ENCODE results near the gene DIRAS1.

Gene DIRAS1

DNA sequence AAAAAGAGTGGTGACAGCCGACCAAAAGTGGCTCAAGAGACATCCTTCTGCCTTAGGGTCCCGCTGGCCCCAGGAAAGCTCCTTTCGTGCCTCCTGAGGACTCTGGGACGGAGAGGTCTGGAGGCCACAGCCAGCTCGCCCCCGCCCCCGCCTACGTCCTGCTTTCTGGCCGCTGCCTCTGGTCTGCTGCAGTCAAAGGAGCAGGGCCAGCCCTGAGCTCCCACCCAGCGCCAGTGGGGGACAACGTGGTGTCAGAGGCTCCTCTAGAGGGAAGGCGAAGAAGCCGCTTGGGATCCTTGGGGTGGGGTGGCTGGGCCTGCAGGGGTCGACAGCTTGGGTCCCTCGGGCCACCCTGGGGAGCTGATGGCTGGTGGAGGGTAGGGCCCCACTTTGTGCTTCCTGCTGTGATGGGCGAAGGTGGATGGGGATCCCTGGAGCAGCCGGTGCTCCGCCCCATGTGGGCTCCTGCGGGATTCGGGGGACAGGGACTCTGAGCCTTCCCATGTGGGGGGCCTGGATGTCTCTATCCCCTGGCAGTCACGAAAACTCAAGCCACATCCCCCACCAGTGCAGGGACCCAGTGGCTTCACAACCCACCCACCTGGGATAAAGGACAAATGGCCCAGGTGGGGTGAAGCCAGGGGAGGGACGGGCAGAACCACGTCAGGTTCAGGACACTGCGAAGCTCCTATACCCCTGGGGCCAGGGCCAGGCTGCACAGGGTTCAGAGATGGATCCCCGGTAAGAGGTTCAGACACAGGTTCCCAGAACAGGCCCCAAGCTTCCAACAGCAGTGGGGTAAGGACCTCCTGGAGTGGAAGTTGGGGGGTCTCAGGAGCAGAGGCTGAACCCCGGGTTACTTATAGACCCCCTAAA is 9.0 kb upstream of the DIRAS1 start:
- FAIRE-seq, result no peak
- no peak for DNase-seq (ENCODE audit: extremely low spot score, insufficient read length, low read depth)

DNA sequence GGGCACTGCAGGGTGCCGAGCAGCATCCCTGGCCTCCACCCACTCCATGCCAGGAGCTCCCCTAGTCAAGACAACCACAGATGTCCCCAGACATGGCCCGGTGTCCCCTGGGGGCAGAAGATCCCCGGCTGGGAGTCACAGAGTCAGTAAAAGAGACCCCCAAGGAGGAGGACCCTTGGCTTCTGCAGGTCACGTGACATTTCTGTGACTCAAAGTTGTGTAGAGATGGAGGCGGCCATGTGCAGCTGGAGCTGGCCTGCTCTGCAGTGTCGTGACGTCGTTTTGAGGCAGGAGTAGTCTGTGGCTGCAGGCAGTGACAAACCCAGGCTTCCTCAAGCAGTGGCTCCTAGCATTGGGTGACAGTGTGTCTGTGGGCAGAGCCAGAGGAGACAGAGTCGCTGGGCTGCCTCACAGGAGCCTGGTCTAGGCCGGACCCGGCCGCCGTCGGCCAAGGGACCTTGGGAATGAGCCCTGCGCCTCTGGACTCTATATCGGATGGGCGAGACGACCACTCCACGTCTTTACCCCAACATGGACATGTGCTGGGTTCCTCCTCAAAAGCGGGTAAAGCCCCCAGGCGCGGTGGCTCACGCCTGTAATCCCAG is 7.7 kb upstream of the DIRAS1 start:
- FAIRE-seq, result no peak

DNA sequence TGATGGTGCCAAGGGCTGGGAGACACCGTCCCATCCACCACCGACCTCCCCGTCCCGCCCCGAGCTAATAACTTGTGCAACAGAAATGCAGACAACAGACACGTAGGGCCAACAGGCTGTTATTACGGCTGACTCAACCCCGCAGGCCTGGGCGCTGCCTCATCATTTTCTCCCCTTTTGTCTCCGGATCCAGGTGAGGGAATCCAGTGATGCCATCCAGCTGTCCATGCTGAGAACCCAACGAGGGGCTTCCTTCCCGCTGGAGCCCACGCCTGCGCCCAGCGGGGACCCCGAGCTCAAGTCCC is 6.4 kb upstream of the DIRAS1 start:
- DNase-seq (ENCODE audit: extremely low spot score, insufficient read length, low read depth) (no peak), FAIRE-seq (no peak)

More for the DNA sequence above, 7.7 kb upstream of the DIRAS1 start:
- DNase-seq (ENCODE audit: extremely low spot score, insufficient read length, low read depth), result no peak

DNA sequence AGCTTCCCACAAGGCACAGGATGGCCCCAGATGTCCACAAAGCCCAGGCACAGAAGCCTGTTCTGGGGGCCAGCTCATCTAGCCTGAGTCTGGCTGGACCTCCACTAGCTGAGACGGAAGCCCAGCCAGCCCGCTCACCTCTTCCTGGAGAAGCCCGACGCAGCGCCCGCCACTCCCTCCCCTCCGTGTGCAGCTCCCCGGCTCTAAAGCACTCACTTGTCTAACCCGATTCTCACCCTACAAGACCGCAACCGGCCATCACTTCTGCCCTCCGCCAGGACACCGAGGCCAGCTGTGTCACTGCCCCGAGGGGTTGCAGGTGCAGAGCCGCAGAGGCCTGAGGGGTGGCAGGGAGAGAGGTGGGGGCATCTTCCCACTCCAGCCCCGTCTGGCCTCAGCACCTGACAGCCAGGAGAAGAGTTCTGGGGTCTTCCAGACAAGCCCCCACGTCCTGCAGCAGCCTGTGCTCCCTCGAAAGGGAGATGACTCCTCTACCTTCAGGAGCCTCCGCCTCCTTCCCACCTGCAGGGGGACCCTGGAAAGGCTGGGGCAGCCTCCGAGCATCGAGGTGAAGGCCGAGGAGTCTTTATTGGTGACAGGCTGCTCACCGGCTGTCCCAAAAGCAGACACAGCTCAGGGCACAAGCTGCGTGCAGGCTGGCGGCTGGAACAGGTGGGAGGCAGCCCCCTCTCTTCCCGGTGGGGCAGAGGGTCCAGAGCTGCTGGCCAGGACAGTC is 5.9 kb upstream of the DIRAS1 start:
- no peak for DNase-seq (ENCODE audit: extremely low spot score, insufficient read length, low read depth)
- FAIRE-seq, result no peak

DNA sequence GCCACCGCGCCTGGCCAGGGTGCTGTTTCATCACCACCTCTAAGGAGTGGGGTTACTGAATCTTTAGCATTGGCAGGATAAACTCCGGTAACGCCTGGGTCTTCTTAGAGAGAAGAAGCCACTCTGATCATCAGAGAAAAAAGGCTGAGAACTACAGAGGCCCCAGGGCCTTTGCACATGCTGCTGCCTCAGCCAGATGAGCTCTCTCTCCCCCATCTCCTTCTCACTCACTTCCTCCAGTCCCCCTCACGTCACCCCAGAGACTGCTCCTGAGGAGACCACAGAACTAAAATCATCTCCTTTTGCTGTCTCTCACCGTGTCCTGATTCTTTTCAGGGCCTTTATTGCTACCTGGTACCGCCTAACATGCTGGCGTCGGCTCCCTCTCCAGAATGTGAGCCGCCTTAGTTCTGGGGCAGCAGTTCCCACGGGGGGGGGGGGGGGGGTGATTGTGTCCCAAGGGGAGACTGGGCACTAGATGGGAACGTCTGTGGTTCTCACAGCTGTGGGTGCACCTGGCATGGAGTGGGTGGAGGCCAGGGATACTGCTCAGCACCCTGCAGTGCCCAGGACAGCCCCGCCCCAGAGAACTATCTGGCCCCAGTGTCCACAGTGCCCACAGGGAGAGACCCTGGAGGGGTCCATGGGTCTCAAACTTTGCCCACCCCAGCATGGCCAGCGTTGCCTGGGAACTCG is 5.1 kb upstream of the DIRAS1 start:
- DNase-seq (ENCODE audit: extremely low spot score, insufficient read length, low read depth) (no peak), FAIRE-seq (no peak)

DNA sequence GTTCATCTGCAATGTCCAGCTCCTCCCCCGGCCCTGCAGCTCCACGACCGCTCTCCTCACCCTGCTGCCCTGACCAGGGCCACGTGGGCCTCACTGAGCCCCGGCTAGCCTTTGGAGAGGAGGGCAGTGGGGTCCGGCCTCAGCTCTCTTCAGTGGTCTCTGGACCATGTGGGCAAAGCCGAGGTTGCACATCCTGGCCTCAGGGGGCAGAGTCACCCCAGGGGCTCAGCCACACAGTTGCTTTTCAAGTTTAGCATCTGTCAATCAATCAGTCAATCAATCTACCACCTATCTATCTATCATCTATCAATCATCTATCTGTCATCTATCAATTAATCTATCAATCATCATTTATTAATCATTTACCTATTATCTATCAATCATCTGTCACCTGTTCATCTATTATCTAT is 3.0 kb upstream of the DIRAS1 start:
- DNase-seq (ENCODE audit: extremely low spot score, insufficient read length, low read depth) (no peak), FAIRE-seq (no peak)

DNA sequence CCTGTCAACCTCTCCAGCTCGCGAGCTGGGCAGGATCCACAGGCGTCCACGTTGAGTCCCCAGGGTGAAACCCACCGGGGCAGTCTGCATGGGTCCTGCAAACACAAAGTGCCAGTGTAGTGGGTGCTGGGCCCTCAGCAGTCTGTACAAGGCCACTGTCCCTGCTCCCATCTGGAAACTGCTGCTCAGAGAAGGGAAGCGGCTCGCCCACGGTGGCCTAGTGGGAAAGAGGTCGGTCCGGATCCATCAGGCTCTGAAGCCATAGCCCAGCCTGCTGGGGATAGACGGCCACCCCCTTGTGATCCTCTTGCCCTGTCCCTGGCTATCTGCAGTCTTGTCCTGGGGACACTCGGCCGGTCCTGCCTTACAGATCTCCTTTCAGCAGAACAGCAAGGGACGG is 2.6 kb upstream of the DIRAS1 start:
- FAIRE-seq, result no peak
- no peak for DNase-seq (ENCODE audit: extremely low spot score, insufficient read length, low read depth)

DNA sequence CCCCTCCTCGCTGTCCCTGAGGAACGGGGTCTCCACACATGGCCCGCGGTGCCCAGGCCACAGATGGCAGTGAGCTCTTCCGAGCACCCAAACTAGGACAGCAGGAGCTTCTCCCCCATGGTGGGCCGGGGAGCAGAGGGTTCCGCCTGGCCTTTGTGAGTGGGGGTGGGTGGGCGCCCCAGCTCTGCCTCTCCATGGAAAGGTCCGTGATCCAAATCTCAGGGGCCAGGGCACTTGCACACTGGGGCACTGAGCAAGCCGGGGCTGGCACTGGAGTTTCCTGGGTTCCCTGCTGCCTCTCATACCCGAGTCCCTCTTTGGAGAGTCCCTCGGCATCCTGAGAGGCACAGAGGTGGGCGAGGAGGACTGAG is 2.2 kb upstream of the DIRAS1 start:
- DNase-seq (ENCODE audit: extremely low spot score, insufficient read length, low read depth) (no peak), FAIRE-seq (no peak)

DNA sequence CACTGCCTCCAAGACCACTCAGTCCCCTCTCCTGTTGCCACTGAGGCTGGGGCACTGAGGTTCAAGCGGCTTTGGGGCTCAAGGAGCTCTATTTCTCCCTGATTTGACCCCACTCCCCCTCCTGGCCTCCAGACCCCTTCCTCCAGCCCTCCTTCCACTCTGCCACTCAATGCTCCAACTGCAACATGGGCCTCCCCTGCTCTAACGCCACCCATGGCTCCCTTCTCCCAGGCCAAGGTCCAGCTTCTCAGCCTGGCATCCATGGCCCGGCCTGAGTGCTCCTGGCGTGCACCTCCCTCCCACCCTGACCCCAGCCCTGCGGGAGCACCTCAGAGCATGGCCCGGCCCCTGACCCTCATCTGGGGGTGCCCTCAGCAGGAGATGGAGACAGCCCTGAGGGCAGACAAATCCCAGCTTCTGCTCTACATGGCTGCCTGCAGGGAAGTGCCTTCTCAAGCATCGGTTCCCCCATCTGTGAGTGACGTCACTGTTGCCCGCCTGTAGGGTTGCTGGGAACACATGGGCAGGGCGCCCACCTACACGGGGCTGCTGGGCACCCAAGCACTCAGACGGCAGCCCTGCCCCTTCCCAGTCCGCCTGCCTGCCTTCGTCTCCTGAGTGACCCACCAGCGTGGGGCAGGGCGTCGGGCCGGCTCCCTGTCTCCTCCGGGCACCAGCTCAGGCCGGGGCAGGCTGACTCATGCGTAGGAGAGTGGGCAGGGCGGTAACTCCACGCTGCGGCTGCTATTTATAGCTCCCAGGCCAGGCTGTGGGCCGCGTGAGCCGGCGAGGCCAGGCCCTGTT is 1.6 kb upstream of the DIRAS1 start:
- FAIRE-seq, result no peak

DNA sequence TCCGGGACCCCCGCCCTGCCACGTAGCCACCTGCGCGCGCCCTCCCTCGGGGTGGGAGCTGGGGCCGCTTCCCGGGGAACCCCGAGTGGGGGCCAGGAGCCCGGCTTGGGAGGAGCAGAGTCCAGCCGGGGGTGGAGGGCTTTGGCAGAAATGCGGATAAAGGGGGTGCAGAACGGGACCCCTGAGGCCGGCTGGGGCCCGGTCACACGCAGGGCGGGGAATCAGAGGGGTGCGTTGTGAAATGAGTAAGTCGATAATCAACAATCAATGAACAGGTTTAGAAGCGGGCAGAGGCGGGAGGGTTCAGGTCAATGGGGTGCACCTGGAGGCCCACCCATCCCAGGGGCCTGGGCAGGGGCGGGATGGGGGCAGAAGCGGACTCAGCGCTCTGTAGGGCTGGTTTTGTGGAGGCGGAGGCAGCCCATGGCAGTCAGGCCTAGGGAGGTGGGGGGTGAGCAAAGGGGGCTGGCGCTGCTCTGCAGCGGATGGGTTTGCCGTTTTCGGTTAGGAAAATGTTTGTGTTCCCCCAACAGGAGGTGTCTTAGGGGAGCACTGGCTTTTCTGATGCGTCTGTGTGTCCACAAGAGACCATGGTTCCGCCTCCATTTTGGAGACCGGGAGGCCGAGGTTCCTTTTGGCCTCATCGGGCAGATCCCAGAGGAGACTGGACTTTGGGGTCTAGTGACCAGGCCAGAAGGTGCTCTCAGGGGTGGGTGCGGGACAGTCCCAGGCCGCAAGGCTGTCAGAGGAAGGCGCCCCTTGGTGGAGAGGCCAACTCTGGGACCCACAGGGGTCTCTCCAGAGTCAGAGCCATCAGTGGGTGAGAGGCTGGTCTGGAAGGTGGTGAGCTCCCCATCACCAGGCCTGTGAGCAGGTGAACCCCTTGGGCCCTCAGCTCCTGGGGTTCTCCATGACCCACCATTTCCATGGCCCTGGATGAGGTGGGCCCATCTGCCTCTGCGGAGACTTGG is 683 bp upstream of the DIRAS1 start:
- FAIRE-seq, result no peak
- no peak for DNase-seq (ENCODE audit: extremely low spot score, insufficient read length, low read depth)

More for the DNA sequence above, 1.6 kb upstream of the DIRAS1 start:
- DNase-seq (ENCODE audit: extremely low spot score, insufficient read length, low read depth), result no peak

DNA sequence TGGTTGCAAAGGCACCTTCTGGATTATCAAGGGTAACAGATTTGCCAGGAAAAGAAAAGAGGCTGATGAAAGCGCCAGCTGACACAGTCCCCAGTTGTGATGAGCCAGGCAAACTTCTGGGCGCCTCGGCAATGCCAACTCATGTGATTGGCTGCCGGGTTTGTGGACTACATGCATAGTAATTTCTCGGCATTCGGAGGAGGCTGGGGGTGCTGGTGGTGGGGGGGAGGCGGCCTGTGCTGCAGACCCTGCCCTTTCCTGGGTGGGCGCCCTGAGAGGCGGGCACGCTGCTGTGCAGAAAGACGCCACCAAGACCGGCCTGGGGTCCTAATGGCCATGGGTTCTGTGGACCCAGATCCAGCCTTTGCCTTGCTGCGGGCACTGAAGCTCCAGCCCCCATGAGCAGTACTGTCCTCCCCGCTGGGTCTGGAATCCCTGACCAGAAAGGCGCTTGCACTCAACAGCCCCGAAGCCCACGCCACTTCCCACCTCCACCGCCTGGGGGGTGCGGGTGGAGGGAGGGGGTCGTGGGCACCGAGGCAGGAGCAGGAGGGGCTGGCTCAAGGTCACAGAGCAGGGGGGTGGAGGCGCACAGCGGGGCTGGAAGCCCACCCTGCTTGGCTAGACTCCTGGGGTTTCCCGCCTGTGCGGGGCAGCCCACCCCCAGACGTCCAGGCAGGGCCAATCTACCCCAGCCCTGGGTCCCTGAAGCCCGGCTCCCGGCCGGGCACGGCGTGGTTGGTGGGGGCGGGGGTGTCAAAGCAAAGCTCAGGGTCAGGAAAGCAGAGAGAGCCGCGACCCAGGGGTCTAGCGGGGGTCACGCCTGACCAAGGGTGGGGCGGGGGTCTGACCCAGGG is 1.0 kb downstream of the DIRAS1 start:
- FAIRE-seq (no peak), DNase-seq (ENCODE audit: extremely low spot score, insufficient read length, low read depth) (no peak)

DNA sequence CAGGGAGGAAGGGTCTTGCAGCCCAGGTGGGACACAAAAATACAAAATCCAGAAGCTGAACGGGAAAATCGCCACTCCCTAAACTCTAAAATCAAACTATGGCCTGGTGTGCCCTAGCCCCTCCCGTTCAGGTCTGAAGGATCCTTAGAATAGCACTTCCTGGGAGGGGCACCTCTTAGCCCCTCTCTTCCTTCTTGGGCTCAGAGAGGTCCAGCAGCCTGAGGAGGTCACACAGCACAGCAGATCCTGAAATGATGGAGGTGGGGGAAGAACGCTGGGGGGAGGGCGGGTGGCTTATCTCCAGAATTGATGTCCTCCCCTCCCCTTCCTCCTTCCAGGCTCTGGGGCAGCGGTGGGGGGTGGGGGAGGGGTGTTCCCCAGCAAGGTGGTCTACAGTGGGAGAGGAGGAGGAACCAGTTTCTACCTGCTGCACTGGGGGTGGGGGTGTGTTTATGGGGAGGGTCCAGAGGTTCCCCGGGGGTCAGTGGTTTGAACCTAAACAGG is 1.9 kb downstream of the DIRAS1 start:
- DNase-seq (ENCODE audit: extremely low spot score, insufficient read length, low read depth) (no peak), FAIRE-seq (no peak)

DNA sequence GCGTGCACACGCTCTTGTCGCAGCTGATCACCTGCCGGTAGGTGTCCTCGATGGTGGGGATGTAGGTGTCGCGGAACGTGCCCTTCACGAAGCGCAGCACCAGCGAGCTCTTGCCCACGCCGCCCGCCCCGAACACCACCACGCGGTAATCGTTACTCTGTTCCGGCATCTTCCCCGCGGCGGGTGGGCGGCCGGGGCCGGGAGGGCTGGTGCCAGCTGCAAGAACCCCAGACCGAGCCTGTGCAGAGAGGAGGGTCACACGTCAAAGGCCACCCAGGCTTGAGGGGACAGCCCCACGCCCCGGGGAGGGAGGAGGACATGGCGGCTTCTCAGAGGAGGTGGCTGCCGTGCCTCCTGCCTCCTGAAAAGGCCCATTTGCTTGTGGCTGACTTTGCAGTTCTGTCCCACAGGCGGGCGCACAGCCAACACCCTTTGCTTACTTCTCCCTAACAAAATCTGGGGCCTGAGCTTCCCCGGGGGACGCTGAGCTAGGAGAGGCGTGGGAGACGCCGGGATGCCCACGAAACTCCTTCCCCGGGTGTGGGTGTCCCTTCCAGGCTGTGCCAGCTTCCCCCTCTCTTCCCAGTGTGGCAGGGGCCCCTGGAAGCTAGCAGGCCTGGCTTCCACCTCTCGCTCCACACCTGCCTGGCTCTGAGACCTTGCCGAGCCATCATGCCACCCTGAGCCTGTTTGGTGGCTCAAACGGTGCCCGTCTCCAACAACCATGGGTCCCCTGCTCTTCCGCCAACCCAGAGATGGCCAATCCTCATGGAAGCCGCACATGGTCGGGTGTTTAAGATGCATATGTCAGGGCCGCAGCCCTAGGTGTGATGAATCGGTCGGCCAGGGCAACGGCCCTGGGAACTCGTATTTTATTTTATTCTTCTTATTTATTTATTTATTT is 3.3 kb downstream of the DIRAS1 start:
- FAIRE-seq (no peak), DNase-seq (ENCODE audit: extremely low spot score, insufficient read length, low read depth) (no peak)

DNA sequence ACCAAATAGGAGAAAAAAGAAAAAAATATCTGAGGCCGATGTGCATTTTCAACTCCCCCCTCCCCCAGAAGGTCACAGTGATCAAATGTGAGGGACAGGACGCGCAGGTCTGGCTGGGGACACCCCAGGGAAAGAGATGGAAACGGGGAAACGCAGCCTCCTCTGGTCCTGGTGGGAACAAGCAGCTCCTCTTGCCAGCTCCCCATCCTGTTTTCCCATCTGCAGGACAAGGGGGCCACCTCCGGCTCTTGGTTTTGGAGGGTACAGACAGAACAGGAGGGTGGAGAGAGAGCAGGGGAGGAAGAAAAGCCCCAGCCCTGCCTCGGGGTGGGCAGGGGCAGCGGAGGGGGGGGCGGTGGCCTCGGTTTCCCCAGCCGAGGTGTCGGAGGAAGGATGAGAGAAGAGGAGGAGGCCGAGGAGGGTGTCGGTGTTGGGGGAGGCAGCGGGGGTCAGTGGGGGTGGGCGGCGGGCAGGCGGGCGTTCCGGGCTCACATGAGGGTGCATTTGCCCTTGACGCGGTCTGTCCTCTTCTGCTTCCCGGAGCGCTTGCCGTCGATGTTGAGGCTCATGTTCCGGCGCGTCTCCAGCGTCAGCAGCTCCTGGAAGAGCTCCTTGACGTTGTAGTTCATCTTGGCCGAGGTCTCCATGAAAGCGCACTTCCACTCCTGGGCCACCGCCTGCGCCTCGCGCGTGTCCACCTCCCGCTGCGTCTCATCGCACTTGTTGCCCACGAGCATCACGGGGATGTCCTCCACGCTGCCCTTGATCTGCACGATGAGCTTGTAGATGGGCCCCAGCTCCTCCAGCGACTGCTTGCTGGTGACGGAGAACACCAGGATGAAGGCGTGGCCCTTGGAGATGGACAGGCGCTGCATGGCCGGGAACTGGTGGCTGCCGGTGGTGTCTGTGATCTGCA is 4.2 kb downstream of the DIRAS1 start:
- no peak for DNase-seq (ENCODE audit: extremely low spot score, insufficient read length, low read depth)
- FAIRE-seq, result no peak

DNA sequence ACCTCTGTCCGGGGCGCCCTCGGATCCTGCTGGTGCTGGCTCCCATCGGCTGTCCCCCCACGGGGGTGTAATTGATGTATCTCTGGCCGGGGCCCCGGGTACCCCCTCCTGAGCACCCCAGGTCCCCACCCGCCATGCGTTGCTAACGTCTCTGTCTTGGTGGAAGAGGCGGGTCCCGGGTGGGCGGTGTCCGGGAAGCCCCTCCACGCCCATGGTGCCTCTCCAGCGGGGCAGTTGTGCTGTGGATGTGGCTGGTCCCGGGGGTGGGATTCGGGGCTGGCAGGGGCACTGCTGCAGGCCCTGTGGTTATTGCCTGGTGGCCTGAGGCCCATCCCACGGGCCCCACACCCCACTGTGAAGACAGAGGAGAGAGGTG is 4.9 kb downstream of the DIRAS1 start:
- FAIRE-seq, result no peak
- DNase-seq (ENCODE audit: extremely low spot score, insufficient read length, low read depth), result no peak
